ENCODE measurements around the gene FAM168B.

DNA sequence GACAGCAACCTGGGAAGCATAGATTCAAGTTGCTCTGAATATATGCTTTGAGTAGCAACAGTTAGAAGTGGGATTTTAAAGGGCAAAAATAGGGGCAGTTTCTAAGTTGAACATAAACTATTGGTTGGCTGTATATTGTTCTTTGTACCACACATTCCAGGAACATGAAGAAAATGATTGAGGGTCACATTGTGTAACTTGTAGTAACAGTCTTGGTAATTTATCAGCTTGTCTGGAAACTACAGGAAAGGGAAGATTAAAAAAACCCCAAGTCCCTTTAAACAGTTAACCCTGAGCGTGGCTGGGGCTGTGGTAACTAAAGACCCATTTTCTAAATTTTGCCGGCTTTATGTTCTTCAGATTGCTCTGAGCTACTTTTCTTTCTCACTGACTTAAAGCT is 19.3 kb upstream of the FAM168B start:
- TF ChIP-seq CTCF (IDR thresholded peaks at IDR 0.05) (no peak), POLR2A (IDR thresholded peaks at IDR 0.05) (no peak)
